22Rv1 (cell line): ENCODE measurements around the gene SYTL4.

Source experiments
- ZFX ChIP-seq: fragments of 450-650 bp; IDR thresholded peaks from 2 replicates; pipeline ENCODE4 v1.6.1; 2017; ENCODE audit warnings: antibody characterized with exemption, borderline replicate concordance
- TF ChIP-seq, protein P1 (sequence below): fragments of 450-650 bp; IDR thresholded peaks from 2 replicates; pipeline ENCODE4 v1.5.1; 2017; ENCODE audit warnings: mild to moderate bottlenecking

DNA sequence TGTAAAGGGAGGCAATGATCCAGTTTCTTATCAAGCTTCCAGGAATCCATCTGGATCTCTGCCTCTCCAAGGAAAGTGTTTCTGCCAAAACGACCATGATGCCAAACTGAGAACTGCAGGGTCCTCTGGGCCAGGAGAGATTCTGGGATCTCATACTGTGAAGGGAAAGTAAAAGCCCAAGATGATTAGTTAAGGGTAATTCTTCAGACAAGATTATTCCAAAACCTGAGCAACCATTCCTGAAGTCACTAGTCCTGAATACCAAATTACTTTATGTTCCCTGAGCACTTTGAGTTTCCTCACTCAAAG lies 46.0 kb downstream of the SYTL4 start:
- TF ChIP-seq, protein P1, sequence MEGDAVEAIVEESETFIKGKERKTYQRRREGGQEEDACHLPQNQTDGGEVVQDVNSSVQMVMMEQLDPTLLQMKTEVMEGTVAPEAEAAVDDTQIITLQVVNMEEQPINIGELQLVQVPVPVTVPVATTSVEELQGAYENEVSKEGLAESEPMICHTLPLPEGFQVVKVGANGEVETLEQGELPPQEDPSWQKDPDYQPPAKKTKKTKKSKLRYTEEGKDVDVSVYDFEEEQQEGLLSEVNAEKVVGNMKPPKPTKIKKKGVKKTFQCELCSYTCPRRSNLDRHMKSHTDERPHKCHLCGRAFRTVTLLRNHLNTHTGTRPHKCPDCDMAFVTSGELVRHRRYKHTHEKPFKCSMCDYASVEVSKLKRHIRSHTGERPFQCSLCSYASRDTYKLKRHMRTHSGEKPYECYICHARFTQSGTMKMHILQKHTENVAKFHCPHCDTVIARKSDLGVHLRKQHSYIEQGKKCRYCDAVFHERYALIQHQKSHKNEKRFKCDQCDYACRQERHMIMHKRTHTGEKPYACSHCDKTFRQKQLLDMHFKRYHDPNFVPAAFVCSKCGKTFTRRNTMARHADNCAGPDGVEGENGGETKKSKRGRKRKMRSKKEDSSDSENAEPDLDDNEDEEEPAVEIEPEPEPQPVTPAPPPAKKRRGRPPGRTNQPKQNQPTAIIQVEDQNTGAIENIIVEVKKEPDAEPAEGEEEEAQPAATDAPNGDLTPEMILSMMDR, result peak; percentile 33
- TF ChIP-seq ZFX, result no peak
